CD1c-positive myeloid dendritic cell (primary cell): ENCODE data around the gene HERPUD1.

Experiments
- DNase-seq: peaks from one replicate; pipeline ENCODE4 v3.0.0-alpha.2; 2016; ENCODE audit errors: extremely low spot score

The HERPUD1 gene

GRCh38 chr16:56910654-56911539 is 21.0 kb upstream of the HERPUD1 start:
- peak; percentile 92 for DNase-seq

GRCh38 chr16:56911771-56912571 is 20.0 kb upstream of the HERPUD1 start:
- DNase-seq = peak; percentile 93

GRCh38 chr16:56912746-56913708 is 18.9 kb upstream of the HERPUD1 start:
- DNase-seq = peak; percentile 30

GRCh38 chr16:56914896-56915295 is 17.0 kb upstream of the HERPUD1 start:
- no peak for DNase-seq

- DNase-seq = no peak
Observed at GRCh38 chr16:56915336-56916119, 16.4 kb upstream of the HERPUD1 start.

GRCh38 chr16:56916571-56917403 is 15.2 kb upstream of the HERPUD1 start:
- DNase-seq = peak; percentile 71

- DNase-seq = no peak
Observed at GRCh38 chr16:56918467-56919012, 13.4 kb upstream of the HERPUD1 start.

- no peak for DNase-seq
Observed at GRCh38 chr16:56919099-56919800, 12.7 kb upstream of the HERPUD1 start.

GRCh38 chr16:56921571-56921970 is 10.4 kb upstream of the HERPUD1 start:
- DNase-seq = no peak

GRCh38 chr16:56923481-56924091 is 8.4 kb upstream of the HERPUD1 start:
- no peak for DNase-seq

GRCh38 chr16:56927471-56927870 is 4.5 kb upstream of the HERPUD1 start:
- DNase-seq = no peak

- no peak for DNase-seq
Observed at GRCh38 chr16:56929639-56930038, 2.3 kb upstream of the HERPUD1 start.

GRCh38 chr16:56930486-56931270 is 1.3 kb upstream of the HERPUD1 start:
- no peak for DNase-seq

GRCh38 chr16:56931271-56931891 is 561 bp upstream of the HERPUD1 start:
- no peak for DNase-seq

- DNase-seq = peak; percentile 90
Observed at GRCh38 chr16:56932721-56933619, 1.0 kb downstream of the HERPUD1 start.
